Lung (tissue), 12 donors: ENCODE measurements around the gene PCGF3. TPM values are rescaled to one million over a fixed set of nuclear protein-coding genes. Genes with fewer than 3 reads are reported as not detected.
A peak's percentile ranks its signal among the peaks of the same experiment; 100 is the strongest.

Experiments used
- ATAC-seq: fragments of 200-7000 bp; cut with Tn5 transposase; one replicate; pipeline ENCODE4 v1.9.1; 2020; ENCODE audit warnings: moderate number of reproducible peaks; ENCODE audit not compliant: insufficient read depth, low FRiP score
- DNase-seq, 3 donors: peaks; one replicate each; pipeline ENCODE4 v3.0.0-alpha.2; 2013 to 2017
- H3K27ac ChIP-seq, 2 donors: one replicate each; pipeline ENCODE4 v1.5.1; 2013; ENCODE audit warnings: mild to moderate bottlenecking in 2 of 2, moderate library complexity in 2 of 2, control low read depth in 1 of 2, inconsistent platforms in 1 of 2, low read depth in 1 of 2, low read length in 1 of 2
- H3K27me3 ChIP-seq, 3 donors: one replicate each; pipeline ENCODE4 v1.5.1; 2013; ENCODE audit warnings: low read length in 2 of 3; ENCODE audit not compliant: control insufficient read depth in 3 of 3, insufficient read depth in 3 of 3
- H3K36me3 ChIP-seq, 4 donors: one replicate each; pipeline ENCODE4 v1.5.1; 2013; ENCODE audit warnings: low read length in 4 of 4, mild to moderate bottlenecking in 1 of 4, moderate library complexity in 1 of 4; ENCODE audit not compliant: control insufficient read depth in 4 of 4, insufficient read depth in 4 of 4
- H3K4me1 ChIP-seq, 5 donors: one replicate each; pipeline ENCODE4 v1.5.1; 2013; ENCODE audit warnings: low read length in 5 of 5, mild to moderate bottlenecking in 2 of 5, moderate library complexity in 1 of 5; ENCODE audit not compliant: control insufficient read depth in 5 of 5, insufficient read depth in 5 of 5
- H3K4me3 ChIP-seq: one replicate; pipeline ENCODE4 v1.5.1; 2013; ENCODE audit warnings: mild to moderate bottlenecking, control low read depth, moderate library complexity
- H3K9ac ChIP-seq, 2 donors: one replicate each; pipeline ENCODE4 v1.5.1; 2013; ENCODE audit warnings: low read length in 2 of 2, control low read depth in 1 of 2; ENCODE audit not compliant: insufficient read depth in 1 of 2
- H3K9me3 ChIP-seq, 4 donors: one replicate each; pipeline ENCODE4 v1.5.1; 2013; ENCODE audit warnings: low read length in 3 of 4, mild to moderate bottlenecking in 1 of 4, moderate library complexity in 1 of 4; ENCODE audit not compliant: control insufficient read depth in 4 of 4, insufficient read depth in 3 of 4
- CTCF ChIP-seq: IDR thresholded peaks from 2 replicates; pipeline ENCODE4 v1.5.1; 2012; ENCODE audit warnings: mild to moderate bottlenecking; ENCODE audit errors: control extremely low read depth, extremely low read depth
- WGBS, 2 donors: extraction: QIAGEN DNeasy Blood & Tissue Kit; methylation state at CpG; one replicate each; pipeline ENCODE4 v1.1.7; 2013; 5-methylcytosine and 5-hydroxymethylcytosine counted together
- polyA plus RNA-seq, 2 donors: library from polyadenylated mRNA; stranded (reverse); fragments of 200-250 nt; gene quantifications; one replicate each; pipeline ENCODE4 v1.2.1, GENCODE V29; 2013
- total RNA-seq, 2 donors: library from RNA; depleted of rRNA in 1 of 2; stranded (reverse); fragments of >200 nt in 1 of 2; gene quantifications; one replicate each; pipeline ENCODE4 v1.2.1, GENCODE V29; 2014 to 2021
- donor health status: control.
- donor health status: control.
- donor health status: Bipolar disorder and iron deficiency.
- donor health status: healthy.
- donor health status: DM: yes; HTN: yes; CAD: no.

PCGF3 gene
- total and polyA plus RNA-seq, 4 donors = 29.3 to 66.8 (median 43.3) TPM

GRCh38 chr4:683247-683897 lies 22.3 kb upstream of the PCGF3 start:
- no peak for ATAC-seq
- Histone ChIP-seq H3K4me3 (no peak overlapping the region), H3K27me3 (no peaks in the 10 kb centered on the region), H3K9ac (no peak overlapping the region), H3K27ac (no peak overlapping the region), H3K4me1 (peaks cover 0 to 30% (median 13%) of the 10 kb centered on the region in 5 donors), H3K36me3 (peaks cover 0 to 5% (median 0%) of the 10 kb centered on the region in 4 donors), H3K9me3 (no peaks in the 10 kb centered on the region)
- no peak for DNase-seq
- WGBS, 2 donors = 72 to 79% methylated on average over 24 to 25 of the region's 25 CpGs
- no peak for TF ChIP-seq CTCF

DNA sequence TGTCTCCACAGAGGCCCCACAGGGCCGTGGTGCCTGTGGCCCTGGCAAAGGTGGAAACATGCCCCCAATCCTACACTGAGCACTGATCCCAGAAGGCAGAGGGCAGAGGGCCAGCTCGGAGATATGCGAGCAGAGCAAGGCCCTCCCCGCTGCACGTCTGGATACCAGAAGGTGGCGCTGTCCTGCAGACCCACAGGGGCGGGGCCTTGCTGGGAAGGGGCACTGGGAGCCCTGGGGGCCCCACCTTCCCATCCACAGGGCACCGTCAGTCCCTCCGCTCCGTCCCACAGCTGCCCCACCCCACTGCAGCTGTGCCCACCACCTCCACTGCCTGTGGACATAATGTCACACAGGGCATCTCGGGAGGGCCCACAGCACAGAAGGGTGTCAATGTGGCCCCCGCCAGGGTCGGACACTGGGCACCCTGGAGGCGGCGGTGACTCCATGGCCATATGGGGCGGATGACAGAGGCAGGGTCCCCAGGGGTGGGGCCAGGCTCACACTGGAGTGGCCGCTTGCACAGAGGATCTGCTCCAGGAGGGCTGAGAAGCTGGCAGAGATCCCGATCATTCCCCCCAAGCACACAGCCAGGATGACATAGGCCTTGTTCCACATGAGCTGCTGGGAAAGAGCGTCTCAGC lies 21.5 kb upstream of the PCGF3 start:
- Histone ChIP-seq H3K27ac (no peak overlapping the region), H3K4me3 (no peak overlapping the region), H3K9me3 (no peaks in the 10 kb centered on the region), H3K36me3 (peaks cover 0 to 5% (median 0%) of the 10 kb centered on the region in 4 donors), H3K4me1 (peaks cover 0 to 33% (median 18%) of the 10 kb centered on the region in 5 donors), H3K9ac (no peak overlapping the region), H3K27me3 (no peaks in the 10 kb centered on the region)
- TF ChIP-seq CTCF = peak; percentile 13
- 54 to 56% methylated on average over 17 to 19 of the region's 19 CpGs for WGBS, 2 donors
- no peak for ATAC-seq
- peak; percentile 54 to 75 (median 69) for DNase-seq

DNA sequence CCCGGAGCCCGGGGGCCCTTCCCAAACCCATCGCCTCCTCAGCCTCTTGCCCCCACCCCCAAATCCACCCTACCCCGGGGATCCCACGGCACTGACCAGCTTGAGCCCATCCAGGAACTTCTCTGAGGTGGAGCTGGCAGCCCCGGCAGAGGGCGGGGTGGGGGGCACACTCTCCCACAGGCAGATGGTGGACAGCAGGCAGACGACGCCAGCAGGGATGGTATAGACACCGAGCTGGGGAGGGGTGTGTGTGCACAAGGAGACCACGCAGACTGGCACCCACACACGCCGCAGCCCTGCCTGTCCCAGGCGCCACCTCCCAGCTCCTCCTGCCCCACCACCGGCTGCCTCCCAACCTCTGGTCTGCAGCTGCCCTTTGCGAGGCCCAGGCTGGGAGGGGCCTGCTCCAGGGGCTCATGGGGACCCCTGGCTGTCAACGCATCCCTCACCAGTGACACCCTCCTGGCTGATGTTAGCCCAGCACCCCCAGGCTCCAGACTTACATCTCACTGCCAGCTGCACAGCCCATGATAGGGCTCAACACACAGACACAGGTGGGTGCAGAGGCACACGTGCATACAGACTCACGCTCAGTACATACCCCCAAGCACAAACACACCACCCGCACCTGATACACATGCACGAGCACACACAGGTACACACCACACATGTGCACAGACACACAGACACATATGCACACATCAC lies 20.9 kb upstream of the PCGF3 start:
- peaks cover 0 to 5% (median 0%) of the 10 kb centered on the region in 4 donors for H3K36me3 ChIP-seq
- no peak overlapping the region for H3K9ac ChIP-seq
- WGBS, 2 donors = 85 to 86% methylated on average over 21 of the region's 21 CpGs
- no peak overlapping the region for H3K4me3 ChIP-seq
- ATAC-seq (no peak), DNase-seq (no peak)
- H3K4me1 ChIP-seq = peaks cover 0 to 38% (median 25%) of the 10 kb centered on the region in 5 donors
- no peak overlapping the region for H3K27ac ChIP-seq
- no peaks in the 10 kb centered on the region for H3K27me3 ChIP-seq
- no peak for TF ChIP-seq CTCF
- H3K9me3 ChIP-seq = no peaks in the 10 kb centered on the region
